Measurements from ENCODE around the gene ZNF77. TPM values are rescaled to one million over a fixed set of nuclear protein-coding genes. Genes with fewer than 3 reads are reported as not detected.
A peak's percentile ranks its signal among the peaks of the same experiment; 100 is the strongest.
"Not testable (repeated sequence)": the region's sequence is repeated elsewhere in the genome, so short reads cannot be mapped to it uniquely, and the experiment has no call there.

The ZNF77 gene
- total RNA-seq, 2 experiments from 2014 or later: 4.1 to 4.9 TPM

DNA sequence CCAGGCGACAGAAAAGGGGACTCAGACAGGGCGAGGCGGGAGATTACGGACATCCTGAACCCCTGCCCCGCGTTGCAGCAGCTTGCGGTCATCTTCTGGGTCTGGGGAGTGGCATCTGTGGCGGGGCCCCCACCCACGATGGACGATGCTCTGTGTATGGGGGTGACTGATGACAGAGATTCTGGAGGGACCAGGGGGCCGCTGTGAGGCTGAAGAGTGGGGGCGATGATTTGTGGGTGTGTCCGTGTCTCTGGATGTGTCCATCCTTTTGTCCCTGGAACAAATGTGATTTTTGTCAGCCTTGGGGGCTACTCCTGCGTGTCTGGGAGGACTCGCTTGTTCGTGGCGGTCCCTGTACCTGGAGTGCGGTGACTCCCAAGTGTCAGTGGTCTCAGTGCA, 17.7 kb downstream of the ZNF77 start:
- Mint-ChIP-seq H3K36me3 (peaks cover 26% of the 10 kb centered on the region), H3K4me3 (no peak overlapping the region), H3K27me3 (no peaks in the 10 kb centered on the region), H3K4me1 (no peaks in the 10 kb centered on the region), H3K27ac (no peak overlapping the region), H3K9me3 (ENCODE audit: low read depth) (peaks cover 9% of the 10 kb centered on the region)
- CTCF ChIA-PET: interaction anchor here (0.6 kb wide), 1 partner anchor 47 kb away, joined by 3 read pairs; no protein-coding TSS in a partner anchor
- no peak for DNase-seq
- no peak for ATAC-seq

- H3K27ac Mint-ChIP-seq: no peak overlapping the region
- CTCF ChIA-PET: interaction anchor here (0.6 kb wide), 1 partner anchor 46 kb away, joined by 3 read pairs; no protein-coding TSS in a partner anchor
- peaks cover 23% of the 10 kb centered on the region for H3K36me3 Mint-ChIP-seq
- H3K9me3 Mint-ChIP-seq (ENCODE audit: low read depth): peaks cover 8% of the 10 kb centered on the region
- no peak overlapping the region for H3K4me3 Mint-ChIP-seq
- H3K27me3 Mint-ChIP-seq: no peaks in the 10 kb centered on the region
- DNase-seq (no peak), ATAC-seq (no peak)
- H3K4me1 Mint-ChIP-seq: no peaks in the 10 kb centered on the region
These were observed 18.3 kb downstream of the ZNF77 start for GRCh38 chr19:2926341-2927031.

DNA sequence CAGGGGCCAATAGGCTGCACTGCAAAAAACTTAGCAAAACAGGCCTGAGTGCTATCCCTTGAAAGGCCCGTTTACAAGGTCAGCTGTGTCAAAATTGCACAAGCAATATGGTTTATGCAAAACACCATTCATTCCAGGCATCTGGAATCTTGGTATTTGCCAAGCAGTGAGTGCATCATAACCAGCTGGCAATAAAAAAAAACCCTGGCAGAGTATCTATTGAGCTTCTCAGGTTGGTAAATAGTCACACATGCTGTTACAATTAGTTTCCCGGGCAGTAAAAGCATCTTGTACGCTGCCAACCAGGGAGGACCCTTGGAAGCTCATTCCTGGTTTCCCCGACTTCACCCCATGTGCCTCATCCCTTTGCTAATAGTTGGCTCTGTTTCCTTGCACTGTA, 21.3 kb downstream of the ZNF77 start:
- Mint-ChIP-seq H3K4me1 (no peaks in the 10 kb centered on the region), H3K4me3 (no peak overlapping the region), H3K9me3 (ENCODE audit: low read depth) (peaks cover 5% of the 10 kb centered on the region), H3K27ac (no peak overlapping the region), H3K27me3 (no peaks in the 10 kb centered on the region), H3K36me3 (peaks cover 32% of the 10 kb centered on the region)
- ATAC-seq: no peak
- CTCF ChIA-PET: interaction anchor here (0.6 to 1.3 kb wide), 2 partner anchors 36 to 427 kb away, joined by 3 to 5 read pairs; no protein-coding TSS in a partner anchor
- DNase-seq: no peak

DNA sequence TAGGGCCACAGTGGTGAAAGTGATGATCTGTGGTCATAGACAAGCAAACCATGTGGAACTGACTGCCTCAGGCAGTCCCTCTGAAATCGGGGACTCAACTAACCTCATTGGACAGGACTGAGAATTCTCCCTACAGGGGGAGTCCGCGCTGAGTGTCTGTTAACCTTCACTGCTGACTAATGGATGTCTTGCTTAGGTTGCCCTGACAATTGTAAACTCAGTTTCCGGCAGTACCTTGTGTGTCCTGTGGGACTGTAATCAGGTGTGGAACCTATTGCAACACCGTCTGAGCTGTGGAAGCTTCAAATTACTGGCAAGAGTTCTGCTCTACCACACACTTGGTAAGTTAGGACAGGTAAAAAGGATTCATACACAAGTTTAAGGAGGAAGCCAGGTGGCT, 21.8 kb downstream of the ZNF77 start:
- DNase-seq: no peak
- H3K27ac Mint-ChIP-seq: no peak overlapping the region
- H3K27me3 Mint-ChIP-seq: no peaks in the 10 kb centered on the region
- CTCF ChIA-PET: interaction anchor here (1.3 kb wide), 1 partner anchor 36 kb away, joined by 3 read pairs; no protein-coding TSS in a partner anchor
- H3K4me3 Mint-ChIP-seq: no peak overlapping the region
- H3K9me3 Mint-ChIP-seq (ENCODE audit: low read depth): peaks cover 6% of the 10 kb centered on the region
- H3K36me3 Mint-ChIP-seq: peaks cover 36% of the 10 kb centered on the region
- no peaks in the 10 kb centered on the region for H3K4me1 Mint-ChIP-seq
- ATAC-seq: no peak

GRCh38 chr19:2917275-2918184, 27.2 kb downstream of the ZNF77 start:
- CTCF ChIA-PET: interaction anchor here (1.2 kb wide), 1 partner anchor 33 kb away, joined by 3 read pairs; no protein-coding TSS in a partner anchor
- Mint-ChIP-seq H3K4me1 (peaks cover 3% of the 10 kb centered on the region), H3K9me3 (ENCODE audit: low read depth) (peaks cover 35% of the 10 kb centered on the region), H3K27ac (no peak overlapping the region), H3K36me3 (peaks cover 71% of the 10 kb centered on the region), H3K27me3 (no peaks in the 10 kb centered on the region), H3K4me3 (no peak overlapping the region)
- ATAC-seq (no peak), DNase-seq (no peak)

- Mint-ChIP-seq H3K9me3 (ENCODE audit: low read depth) (peaks cover 35% of the 10 kb centered on the region), H3K27ac (peak overlapping the region; percentile 75)
- peak; percentile 47 for ATAC-seq
These were observed 32.5 kb downstream of the ZNF77 start for GRCh38 chr19:2912306-2912705.

DNA sequence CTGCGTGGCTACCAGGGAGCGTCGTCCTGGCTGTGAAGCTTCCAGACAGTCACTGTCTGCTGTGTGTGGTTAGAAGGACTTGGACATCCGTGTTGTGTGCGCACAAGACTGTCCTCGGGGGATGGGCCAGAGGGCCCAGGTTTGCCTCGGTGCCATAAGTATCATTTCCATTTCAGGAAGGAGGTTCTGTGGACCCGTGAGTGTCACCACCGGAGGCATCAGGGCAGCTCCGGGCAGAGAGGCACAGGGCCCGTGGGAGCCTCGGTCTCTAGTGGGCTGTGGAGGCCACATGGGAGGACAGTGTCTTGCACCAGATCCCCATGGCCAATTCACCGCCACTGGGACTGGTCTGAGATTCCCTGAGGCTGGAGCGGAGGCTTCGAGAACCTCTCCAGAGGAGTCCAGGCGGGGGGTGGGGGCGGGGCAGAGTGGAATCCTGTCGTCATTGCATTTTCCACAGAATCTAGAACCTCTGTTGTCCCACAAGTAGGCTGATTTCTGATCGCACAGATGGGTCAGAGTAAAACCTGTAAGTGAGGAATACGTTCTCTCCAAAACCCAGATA, 38.1 kb downstream of the ZNF77 start:
- CTCF ChIA-PET: interaction anchor here (1.0 kb wide), 1 partner anchor 44 kb away, joined by 3 read pairs; no protein-coding TSS in a partner anchor
- no peaks in the 10 kb centered on the region for H3K27me3 Mint-ChIP-seq
- no peak overlapping the region for H3K27ac Mint-ChIP-seq
- H3K4me1 Mint-ChIP-seq: peaks cover 23% of the 10 kb centered on the region
- ATAC-seq (no peak), DNase-seq (no peak)
- peaks cover 24% of the 10 kb centered on the region for H3K36me3 Mint-ChIP-seq
- no peak overlapping the region for H3K4me3 Mint-ChIP-seq
- H3K9me3 Mint-ChIP-seq (ENCODE audit: low read depth): peaks cover 9% of the 10 kb centered on the region

More at GRCh38 chr19:2912306-2912705, 32.5 kb downstream of the ZNF77 start:
- H3K36me3 Mint-ChIP-seq: peaks cover 67% of the 10 kb centered on the region
- peaks cover 23% of the 10 kb centered on the region for H3K4me1 Mint-ChIP-seq
- CTCF ChIA-PET: interaction anchor here (0.6 kb wide), 1 partner anchor 21 kb away, joined by 3 read pairs; no protein-coding TSS in a partner anchor
- no peaks in the 10 kb centered on the region for H3K27me3 Mint-ChIP-seq
- H3K4me3 Mint-ChIP-seq: no peak overlapping the region
- no peak for DNase-seq

- peaks cover 22% of the 10 kb centered on the region for H3K4me1 Mint-ChIP-seq
- H3K9me3 Mint-ChIP-seq (ENCODE audit: low read depth): peaks cover 6% of the 10 kb centered on the region
- no peak overlapping the region for H3K4me3 Mint-ChIP-seq
- no peak for ATAC-seq
- no peak for DNase-seq
- no peaks in the 10 kb centered on the region for H3K27me3 Mint-ChIP-seq
- CTCF ChIA-PET: interaction anchor here (1.0 kb wide), 1 partner anchor 45 kb away, joined by 3 read pairs; no protein-coding TSS in a partner anchor
- peaks cover 21% of the 10 kb centered on the region for H3K36me3 Mint-ChIP-seq
- H3K27ac Mint-ChIP-seq: no peak overlapping the region
These were observed 38.8 kb downstream of the ZNF77 start for GRCh38 chr19:2905918-2906519.

DNA sequence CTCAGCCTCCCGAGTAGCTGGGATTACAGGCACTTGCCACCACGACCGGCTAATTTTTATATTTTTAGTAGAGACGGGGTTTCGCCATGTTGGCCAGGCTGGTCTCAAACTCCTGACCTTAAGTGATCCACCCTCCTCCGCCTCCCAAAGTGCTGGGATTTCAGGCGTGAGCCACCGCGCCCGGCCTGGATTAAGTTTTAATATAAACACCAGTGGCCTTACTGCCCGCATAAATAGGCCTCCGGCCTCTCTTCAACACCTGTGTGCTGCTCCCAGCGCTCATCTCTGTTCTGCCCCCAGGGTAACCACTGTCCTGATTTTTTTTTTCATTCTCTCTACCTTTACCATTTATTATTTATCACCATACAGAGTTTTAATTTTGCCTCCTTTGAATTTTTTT, 41.4 kb downstream of the ZNF77 start:
- Mint-ChIP-seq H3K4me1 (peaks cover 19% of the 10 kb centered on the region), H3K36me3 (peaks cover 13% of the 10 kb centered on the region)
- not testable (repeated sequence) for H3K27me3 Mint-ChIP-seq; ATAC-seq; H3K27ac Mint-ChIP-seq; H3K4me3 Mint-ChIP-seq; H3K9me3 Mint-ChIP-seq (ENCODE audit: low read depth); DNase-seq
- CTCF ChIA-PET: interaction anchor here (0.7 kb wide), 1 partner anchor 101 kb away, joined by 3 read pairs; no protein-coding TSS in a partner anchor

DNA sequence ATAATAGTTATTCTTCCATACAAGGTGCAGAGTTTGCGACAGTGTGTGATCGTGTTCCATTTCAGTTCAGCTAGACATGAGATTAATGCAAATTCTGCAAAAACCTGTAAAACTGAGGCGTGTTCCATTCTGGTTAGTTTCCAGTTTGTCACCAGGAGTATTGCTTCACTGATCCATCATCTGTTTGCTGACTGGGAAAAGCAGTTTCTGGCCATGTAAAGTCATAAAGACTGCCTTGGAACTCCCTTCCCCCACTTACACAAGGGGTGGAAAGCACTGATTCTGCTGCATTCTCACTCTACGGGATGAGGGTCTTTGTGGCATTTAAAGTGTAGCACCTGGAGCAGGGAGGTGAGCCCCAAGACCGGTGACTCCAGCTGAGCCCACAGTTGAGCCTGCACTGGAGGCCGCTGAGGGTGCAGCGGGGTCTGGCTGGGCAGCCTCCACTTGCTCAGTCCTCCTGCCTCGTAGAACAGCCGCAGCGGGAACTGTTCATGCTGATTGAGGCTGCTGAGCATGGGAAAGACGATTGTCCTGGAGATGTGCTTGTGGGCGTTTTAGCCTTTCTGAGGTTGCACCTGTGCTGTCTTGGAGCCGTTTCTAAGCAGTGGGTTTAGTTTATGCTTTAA, 42.1 kb downstream of the ZNF77 start:
- ATAC-seq: no peak
- Mint-ChIP-seq H3K4me3 (no peak overlapping the region), H3K36me3 (peaks cover 12% of the 10 kb centered on the region), H3K4me1 (peaks cover 19% of the 10 kb centered on the region), H3K27me3 (no peaks in the 10 kb centered on the region), H3K27ac (no peak overlapping the region), H3K9me3 (ENCODE audit: low read depth) (peaks cover under 1% of the 10 kb centered on the region)
- no peak for DNase-seq
- CTCF ChIA-PET: interaction anchor here (1.1 kb wide), 1 partner anchor 47 kb away, joined by 4 read pairs; no protein-coding TSS in a partner anchor

- peak within 1 kb of the TSS; percentile 96 for H3K27ac Mint-ChIP-seq
- peak within 1 kb of the TSS; percentile 94 for H3K4me3 Mint-ChIP-seq
- no peaks in the 10 kb centered on the region for H3K27me3 Mint-ChIP-seq
- peaks cover 7% of the 10 kb centered on the region for H3K36me3 Mint-ChIP-seq
- ATAC-seq (peak; percentile 99), DNase-seq (peak; percentile 99)
- peaks cover 11% of the 10 kb centered on the region for H3K9me3 Mint-ChIP-seq (ENCODE audit: low read depth)
- peaks cover 19% of the 10 kb centered on the region for H3K4me1 Mint-ChIP-seq
- CTCF ChIA-PET: interaction anchor here (0.7 to 1.9 kb wide), 7 partner anchors 13 to 253 kb away, joined by 3 to 11 read pairs (median 5); partner anchors contain the start of gene ZNF555
These were observed 44.2 kb downstream of the ZNF77 start, which contains the start of gene ZNF57 for GRCh38 chr19:2900296-2901252. ZNF57 (plus strand) TSS chr19:2900928; CDS start chr19:2901046, 118 bp downstream.

Measured in activated CD8-positive, alpha-beta memory T cell treated with anti-CD3 and anti-CD28 coated beads, Interleukin-2, amount 10 ng/mL, durations not matched to agents 7 days and 5 days (primary cell).